Endothelial cell of umbilical vein (primary cell): ENCODE results near the gene CTTN.

Experiments
- CTCF ChIP-seq, 2 donors: IDR thresholded peaks; 1 replicate in 1 of 2; 2 replicates in 1 of 2; pipeline ENCODE4 v1.5.1; 2011; ENCODE audit warnings: low read length in 2 of 2, mild to moderate bottlenecking in 2 of 2, moderate library complexity in 2 of 2, control low read depth in 1 of 2, inconsistent platforms in 1 of 2, low read depth in 1 of 2; ENCODE audit not compliant: insufficient read depth in 1 of 2; ENCODE audit errors: extremely low read depth in 1 of 2
- EZH2 ChIP-seq: IDR thresholded peaks from 2 replicates; pipeline ENCODE4 v1.6.1; 2012; ENCODE audit warnings: borderline replicate concordance, low read depth, mild to moderate bottlenecking, moderate library complexity, low read length, inconsistent platforms; ENCODE audit not compliant: severe bottlenecking
- FOS ChIP-seq: IDR thresholded peaks from 2 replicates; pipeline ENCODE4 v1.6.1; 2011; ENCODE audit warnings: mild to moderate bottlenecking, low read length, moderate library complexity, borderline replicate concordance; ENCODE audit not compliant: insufficient read depth
- GATA2 ChIP-seq: IDR thresholded peaks from 2 replicates; pipeline ENCODE4 v1.7.0; 2011; ENCODE audit warnings: low read depth, mild to moderate bottlenecking, moderate library complexity, mixed read lengths, low read length; ENCODE audit not compliant: insufficient read length, insufficient read depth
- MAX ChIP-seq: IDR thresholded peaks from 2 replicates; pipeline ENCODE4 v1.6.1; 2011; ENCODE audit not compliant: insufficient read depth, insufficient read length
- POLR2A ChIP-seq: IDR thresholded peaks from 2 replicates; pipeline ENCODE4 v1.6.1; 2012; ENCODE audit warnings: low read depth, mild to moderate bottlenecking, control low read depth, low read length
- POLR2AphosphoS5 ChIP-seq: IDR thresholded peaks from 2 replicates; pipeline ENCODE4 v1.6.1; 2012; ENCODE audit warnings: low read depth, mild to moderate bottlenecking, control low read depth, low read length, moderate library complexity; ENCODE audit not compliant: insufficient read depth

- TF ChIP-seq POLR2AphosphoS5: no peak
- TF ChIP-seq CTCF (IDR thresholded peaks at IDR 0.05; ENCODE audit: extremely low read depth in 1 of 2, insufficient read depth in 1 of 2, low read depth in 1 of 2, low read length in 2 of 2): no peak
- TF ChIP-seq GATA2: no peak
- TF ChIP-seq MAX: no peak
- TF ChIP-seq POLR2A: no peak
- TF ChIP-seq FOS: no peak
- no peak for TF ChIP-seq EZH2
Observed at GRCh38 chr11:70397336-70397982, 870 bp upstream of the CTTN start.
